ENCODE data around the gene SLC5A12. TPM values are rescaled to one million over a fixed set of nuclear protein-coding genes. Genes with fewer than 3 reads are reported as not detected.

SLC5A12 gene
- polyA plus RNA-seq, 1 donor from 2014 or later, result not detected

GRCh38 chr11:26719998-26720397 is 1.9 kb downstream of the SLC5A12 start:
- Histone ChIP-seq H3K9ac (ENCODE audit: low read length) (no peak overlapping the region), H4K20me1 (ENCODE audit: insufficient read depth) (no peaks in the 10 kb centered on the region), H2AFZ (ENCODE audit: low read depth, low read length) (no peak overlapping the region), H3K27me3 (ENCODE audit: insufficient read depth, low read depth, low read length) (no peaks in the 10 kb centered on the region), H3K9me3 (ENCODE audit: low read length) (no peaks in the 10 kb centered on the region), H3F3A (ENCODE audit: insufficient read depth, low read length, poor library complexity, severe bottlenecking) (no peaks in the 10 kb centered on the region), H3K79me2 (replicated peaks; ENCODE audit: insufficient read depth, low read length) (no peaks in the 10 kb centered on the region), H3K4me3 (ENCODE audit: low read length) (no peak overlapping the region), H3K27ac (ENCODE audit: low read length) (no peak overlapping the region), H3K4me2 (ENCODE audit: low read length) (no peak overlapping the region), H3K36me3 (ENCODE audit: insufficient read depth, low read length) (no peaks in the 10 kb centered on the region), H3K9me2 (ENCODE audit: insufficient read depth, low read length) (no peaks in the 10 kb centered on the region)
- TF ChIP-seq SMC3 (conservative IDR thresholded peaks at IDR 0.05; ENCODE audit: poor library complexity), result no peak
- no peak for TF ChIP-seq POLR2AphosphoS5 (IDR thresholded peaks at IDR 0.05)
- no peak for TF ChIP-seq TAF1 (IDR thresholded peaks at IDR 0.05; ENCODE audit: low read depth)

- no peak overlapping the region for H3K9ac ChIP-seq (ENCODE audit: low read length)
- TF ChIP-seq MXI1 (conservative IDR thresholded peaks at IDR 0.05; ENCODE audit: poor library complexity, severe bottlenecking) (no peak), EP300 (conservative IDR thresholded peaks at IDR 0.05; ENCODE audit: poor library complexity, severe bottlenecking) (no peak), EZH2 (IDR thresholded peaks at IDR 0.05; ENCODE audit: borderline replicate concordance, insufficient read depth, low read length, poor library complexity, severe bottlenecking) (no peak), TAF1 (IDR thresholded peaks at IDR 0.05; ENCODE audit: low read depth) (no peak), SMC3 (conservative IDR thresholded peaks at IDR 0.05; ENCODE audit: poor library complexity) (no peak), POLR2AphosphoS5 (IDR thresholded peaks at IDR 0.05) (no peak), CTCF (IDR thresholded peaks at IDR 0.05; ENCODE audit: poor library complexity, severe bottlenecking) (no peak), RAD21 (conservative IDR thresholded peaks at IDR 0.05) (no peak)
- TF ChIP-seq, protein P1, sequence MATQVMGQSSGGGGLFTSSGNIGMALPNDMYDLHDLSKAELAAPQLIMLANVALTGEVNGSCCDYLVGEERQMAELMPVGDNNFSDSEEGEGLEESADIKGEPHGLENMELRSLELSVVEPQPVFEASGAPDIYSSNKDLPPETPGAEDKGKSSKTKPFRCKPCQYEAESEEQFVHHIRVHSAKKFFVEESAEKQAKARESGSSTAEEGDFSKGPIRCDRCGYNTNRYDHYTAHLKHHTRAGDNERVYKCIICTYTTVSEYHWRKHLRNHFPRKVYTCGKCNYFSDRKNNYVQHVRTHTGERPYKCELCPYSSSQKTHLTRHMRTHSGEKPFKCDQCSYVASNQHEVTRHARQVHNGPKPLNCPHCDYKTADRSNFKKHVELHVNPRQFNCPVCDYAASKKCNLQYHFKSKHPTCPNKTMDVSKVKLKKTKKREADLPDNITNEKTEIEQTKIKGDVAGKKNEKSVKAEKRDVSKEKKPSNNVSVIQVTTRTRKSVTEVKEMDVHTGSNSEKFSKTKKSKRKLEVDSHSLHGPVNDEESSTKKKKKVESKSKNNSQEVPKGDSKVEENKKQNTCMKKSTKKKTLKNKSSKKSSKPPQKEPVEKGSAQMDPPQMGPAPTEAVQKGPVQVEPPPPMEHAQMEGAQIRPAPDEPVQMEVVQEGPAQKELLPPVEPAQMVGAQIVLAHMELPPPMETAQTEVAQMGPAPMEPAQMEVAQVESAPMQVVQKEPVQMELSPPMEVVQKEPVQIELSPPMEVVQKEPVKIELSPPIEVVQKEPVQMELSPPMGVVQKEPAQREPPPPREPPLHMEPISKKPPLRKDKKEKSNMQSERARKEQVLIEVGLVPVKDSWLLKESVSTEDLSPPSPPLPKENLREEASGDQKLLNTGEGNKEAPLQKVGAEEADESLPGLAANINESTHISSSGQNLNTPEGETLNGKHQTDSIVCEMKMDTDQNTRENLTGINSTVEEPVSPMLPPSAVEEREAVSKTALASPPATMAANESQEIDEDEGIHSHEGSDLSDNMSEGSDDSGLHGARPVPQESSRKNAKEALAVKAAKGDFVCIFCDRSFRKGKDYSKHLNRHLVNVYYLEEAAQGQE (IDR thresholded peaks at IDR 0.05; ENCODE audit: borderline replicate concordance), result no peak
- no peak overlapping the region for H2AFZ ChIP-seq (ENCODE audit: low read depth, low read length)
- no peaks in the 10 kb centered on the region for H3K9me2 ChIP-seq (ENCODE audit: insufficient read depth, low read length)
- H3K9me3 ChIP-seq (ENCODE audit: low read length), result no peaks in the 10 kb centered on the region
- no peaks in the 10 kb centered on the region for H3K79me2 ChIP-seq (replicated peaks; ENCODE audit: insufficient read depth, low read length)
- H3K4me3 ChIP-seq (ENCODE audit: low read length), result no peak overlapping the region
- H3K27me3 ChIP-seq (ENCODE audit: insufficient read depth, low read depth, low read length), result no peaks in the 10 kb centered on the region
- H3K27ac ChIP-seq (ENCODE audit: low read length), result no peak overlapping the region
- H3K4me2 ChIP-seq (ENCODE audit: low read length), result no peak overlapping the region
- no peaks in the 10 kb centered on the region for H3K36me3 ChIP-seq (ENCODE audit: insufficient read depth, low read length)
- no peaks in the 10 kb centered on the region for H4K20me1 ChIP-seq (ENCODE audit: insufficient read depth)
- H3F3A ChIP-seq (ENCODE audit: insufficient read depth, low read length, poor library complexity, severe bottlenecking), result no peaks in the 10 kb centered on the region
Observed at GRCh38 chr11:26719289-26719973, 2.4 kb downstream of the SLC5A12 start.

All from neural cell (in vitro differentiated cells).